Heart right ventricle (tissue), 16 donors: ENCODE measurements around the gene PGBD5. TPM values are rescaled to one million over a fixed set of nuclear protein-coding genes. Genes with fewer than 3 reads are reported as not detected.

Experiments used
- ATAC-seq, 8 donors: fragments of 200-7000 bp; cut with Tn5 transposase; one replicate each; pipeline ENCODE4 v1.9.1; 2020; ENCODE audit warnings: mild to moderate bottlenecking in 8 of 8, moderate library complexity in 8 of 8, moderate number of reproducible peaks in 1 of 8
- DNase-seq, 2 donors: peaks; one replicate each; pipeline ENCODE4 v3.0.0-alpha.2; 2020
- H3K27ac ChIP-seq, 10 donors: fragments of 200-600 bp; sonication (generic) in 2 of 10; one replicate each; pipeline versions ENCODE4 v1.5.0 to v1.8.0; 2020 to 2022; ENCODE audit warnings: mild to moderate bottlenecking in 3 of 10
- H3K27me3 ChIP-seq, 7 donors: fragments of 200-600 bp; one replicate each; pipeline ENCODE4 v1.8.0; 2021 to 2022; ENCODE audit warnings: mild to moderate bottlenecking in 2 of 7
- H3K36me3 ChIP-seq, 9 donors: fragments of 200-600 bp; sonication (generic) in 1 of 9; one replicate each; pipeline versions ENCODE4 v1.5.0 to v1.8.0; 2020 to 2022; ENCODE audit warnings: mild to moderate bottlenecking in 2 of 9
- H3K4me1 ChIP-seq, 9 donors: fragments of 200-600 bp; sonication (generic) in 1 of 9; one replicate each; pipeline versions ENCODE4 v1.5.0 to v1.8.0; 2020 to 2022; ENCODE audit warnings: mild to moderate bottlenecking in 4 of 9
- H3K4me3 ChIP-seq, 10 donors: fragments of 200-600 bp; sonication (generic) in 2 of 10; one replicate each; pipeline versions ENCODE4 v1.5.0 to v1.8.0; 2020 to 2022; ENCODE audit warnings: mild to moderate bottlenecking in 7 of 10, moderate library complexity in 2 of 10
- H3K9me3 ChIP-seq, 11 donors: fragments of 200-600 bp in 10 of 11; sonication (generic) in 2 of 11; one replicate each; pipeline versions ENCODE4 v1.5.0 to v1.8.0; 2013 to 2022; ENCODE audit warnings: mild to moderate bottlenecking in 2 of 11, control low read depth in 1 of 11, moderate library complexity in 1 of 11
- WGBS, 2 donors: extraction: QIAGEN DNeasy Blood & Tissue Kit; methylation state at CpG; one replicate each; pipeline ENCODE4 v1.1.7; 2013; ENCODE audit warnings: inconsistent platforms in 1 of 2; 5-methylcytosine and 5-hydroxymethylcytosine counted together
- intact Hi-C, 10 donors: fragments of 100-400 bp; cut with DNase I; formaldehyde crosslinking; loops; one replicate each; pipeline versions ENCODE4 v1.11.1 to v1.14.2; 2022
- polyA plus RNA-seq, 2 donors: library from polyadenylated mRNA; stranded (reverse); fragments of 200-250 nt; gene quantifications; one replicate each; pipeline ENCODE4 v1.2.3, GENCODE V29; 2013
- total RNA-seq, 10 donors: library from RNA; stranded (reverse); fragmentation: NEBNext Ultra II Directional in 3 of 10; extraction: Animal tissue kit (Norgen Biotek cat#: 25700) in 3 of 10; gene quantifications; one replicate each; pipeline versions ENCODE4 v1.2.1 to v1.2.4, GENCODE V29; 2021 to 2023
- TF ChIP-seq, protein P1 (sequence below), 9 donors: fragments of 200-600 bp; sonication (generic) in 2 of 9; IDR thresholded peaks; one replicate each; pipeline versions ENCODE4 v1.5.0 to v1.8.0; 2021 to 2022; ENCODE audit warnings: antibody characterized with exemption in 9 of 9, mild to moderate bottlenecking in 5 of 9, moderate library complexity in 1 of 9
- donor health status: Arrhythmogenic right ventricular cardiomyopathy.
- donor health status: ischemic (EF 13 %, LVEDD 7.1; RV severe dilation, severe dysfunction).
- donor health status: healthy with polysubstance abuse.
- donor health status: DM: no; HTN: yes; CAD: no.
- donor health status: DM: no; HTN: no; CAD: no.
- donor health status: ischemic (EF 25% LVEDD 6.9; RV normal size, moderate dysfunction).
- donor health status: ischemic (EF 25% LVEDD 5.7; RV mildly dilated, moderate dysfunction).
- donor health status: healthy.
- donor health status: DM: yes; HTN: yes; CAD: no.
- donor health status: Ischemic cardiomyopathy.
- donor health status: ischemic (EF 35%, LVEDD 5.7; RV mildly dilated, moderate dysfunction).
- donor health status: nonischemic (EF 11% LVEDD 7.7; RV severe dilation, severe dysfunction).
- donor health status: DM: yes; HTN: yes; CAD: no.
- donor health status: PGD.
- donor health status: ischemic (EF 29% LVEDD 5.4; RV normal size, mild dysfunction).
- donor health status: nonischemic (EF 23%, LVEDD 6.1; RV moderate dilation, normal function).

Gene PGBD5
- total and polyA plus RNA-seq, 12 donors, result 0.52 to 11.4 (median 7.9) TPM

DNA sequence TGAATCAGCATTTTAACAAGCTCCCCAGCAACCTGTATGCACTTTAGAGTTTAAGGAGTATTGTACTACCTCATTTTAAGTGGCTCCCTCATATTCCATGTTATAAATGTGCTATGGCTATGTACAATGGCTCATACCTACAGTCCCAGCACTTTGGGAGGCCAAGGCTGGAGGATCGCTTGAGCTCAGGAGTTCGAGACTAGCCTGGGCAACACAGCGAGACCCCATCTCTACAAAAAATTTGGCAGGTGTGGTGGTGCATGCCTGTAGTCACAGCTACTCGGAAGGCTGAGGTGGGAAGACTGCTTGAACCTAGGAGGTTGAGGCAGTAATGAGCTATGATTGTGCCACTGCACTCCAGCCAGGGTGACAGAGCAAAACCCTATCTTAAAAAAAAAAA is 40.2 kb downstream of the PGBD5 start:
- Histone ChIP-seq H3K9me3 (no peaks in the 10 kb centered on the region), H3K27me3 (no peaks in the 10 kb centered on the region), H3K4me3 (no peak overlapping the region), H3K4me1 (peaks cover 0 to 18% (median 10%) of the 10 kb centered on the region in 9 donors), H3K36me3 (no peaks in the 10 kb centered on the region), H3K27ac (no peak overlapping the region)
- ATAC-seq (no peak), DNase-seq (no peak)
- TF ChIP-seq, protein P1, sequence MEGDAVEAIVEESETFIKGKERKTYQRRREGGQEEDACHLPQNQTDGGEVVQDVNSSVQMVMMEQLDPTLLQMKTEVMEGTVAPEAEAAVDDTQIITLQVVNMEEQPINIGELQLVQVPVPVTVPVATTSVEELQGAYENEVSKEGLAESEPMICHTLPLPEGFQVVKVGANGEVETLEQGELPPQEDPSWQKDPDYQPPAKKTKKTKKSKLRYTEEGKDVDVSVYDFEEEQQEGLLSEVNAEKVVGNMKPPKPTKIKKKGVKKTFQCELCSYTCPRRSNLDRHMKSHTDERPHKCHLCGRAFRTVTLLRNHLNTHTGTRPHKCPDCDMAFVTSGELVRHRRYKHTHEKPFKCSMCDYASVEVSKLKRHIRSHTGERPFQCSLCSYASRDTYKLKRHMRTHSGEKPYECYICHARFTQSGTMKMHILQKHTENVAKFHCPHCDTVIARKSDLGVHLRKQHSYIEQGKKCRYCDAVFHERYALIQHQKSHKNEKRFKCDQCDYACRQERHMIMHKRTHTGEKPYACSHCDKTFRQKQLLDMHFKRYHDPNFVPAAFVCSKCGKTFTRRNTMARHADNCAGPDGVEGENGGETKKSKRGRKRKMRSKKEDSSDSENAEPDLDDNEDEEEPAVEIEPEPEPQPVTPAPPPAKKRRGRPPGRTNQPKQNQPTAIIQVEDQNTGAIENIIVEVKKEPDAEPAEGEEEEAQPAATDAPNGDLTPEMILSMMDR (IDR thresholded peaks at IDR 0.05), result no peak
- intact Hi-C loops, result no loop called here
- WGBS, 2 donors, result 95 to 98% methylated on average over 4 of the region's 4 CpGs

DNA sequence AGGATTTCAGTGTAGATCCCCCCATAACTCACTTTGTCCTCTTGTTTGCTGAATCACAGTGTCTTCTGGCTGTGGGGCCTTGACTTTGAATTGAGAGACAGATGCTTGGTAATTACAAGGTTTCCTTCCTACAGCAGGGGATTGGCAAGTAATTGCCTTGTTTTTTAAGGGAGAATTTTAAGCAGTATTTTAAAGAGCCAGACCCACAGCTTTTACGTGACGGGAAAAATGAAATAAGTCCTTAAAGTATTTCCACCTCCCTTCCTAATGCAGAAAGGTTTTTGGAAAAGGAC is 41.0 kb downstream of the PGBD5 start:
- H3K36me3 ChIP-seq, result no peaks in the 10 kb centered on the region
- 82 to 89% methylated on average over 2 of the region's 2 CpGs for WGBS, 2 donors
- no peak for ATAC-seq
- H3K9me3 ChIP-seq, result peaks cover 0 to 5% (median 0%) of the 10 kb centered on the region in 11 donors
- no peak for DNase-seq
- intact Hi-C loops, result no loop called here
- H3K4me3 ChIP-seq, result no peak overlapping the region
- no peak overlapping the region for H3K27ac ChIP-seq
- H3K27me3 ChIP-seq, result no peaks in the 10 kb centered on the region
- peaks cover 0 to 18% (median 10%) of the 10 kb centered on the region in 9 donors for H3K4me1 ChIP-seq
- TF ChIP-seq, protein P1 (IDR thresholded peaks at IDR 0.05), result no peak

DNA sequence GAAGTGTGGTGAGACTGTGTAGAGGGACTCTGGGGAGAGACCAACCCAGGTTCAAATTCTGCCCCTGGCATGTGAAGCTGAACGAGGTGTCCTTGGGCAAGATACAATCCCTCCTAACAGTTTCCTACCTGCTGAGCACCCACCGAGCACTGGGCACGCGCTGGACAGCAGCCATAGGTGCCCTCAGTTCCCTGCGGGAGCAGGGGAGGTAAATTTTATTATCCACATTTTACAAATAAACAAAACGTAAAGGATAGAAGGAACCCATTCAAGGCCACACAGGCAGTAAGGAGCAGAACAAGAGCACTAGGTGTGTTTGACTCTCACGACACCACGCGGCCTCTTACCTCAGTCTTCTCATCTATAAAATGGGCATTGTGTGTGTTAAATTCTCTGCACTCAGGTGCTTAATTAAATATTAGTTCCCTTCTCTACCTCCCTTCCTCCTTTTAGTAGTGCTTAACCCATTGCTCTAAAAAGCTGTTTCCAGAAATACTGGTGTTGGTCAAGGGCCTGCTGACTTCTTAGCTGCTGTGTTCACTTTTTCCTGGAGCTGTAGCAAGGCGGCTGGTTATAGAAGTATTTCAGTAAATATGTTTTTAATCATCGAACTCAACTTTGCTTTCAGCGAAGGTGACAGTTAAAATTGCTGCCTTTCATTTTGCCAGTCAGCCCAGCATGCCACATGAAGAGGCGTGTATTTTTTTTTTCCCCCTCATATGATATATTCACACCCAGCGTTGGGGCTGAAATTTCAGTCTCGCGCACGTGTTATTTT is 41.6 kb downstream of the PGBD5 start:
- ATAC-seq (no peak), DNase-seq (no peak)
- H3K27ac ChIP-seq, result no peak overlapping the region
- TF ChIP-seq, protein P1 (IDR thresholded peaks at IDR 0.05), result no peak
- H3K4me1 ChIP-seq, result peaks cover 0 to 18% (median 10%) of the 10 kb centered on the region in 9 donors
- WGBS, 2 donors, result 91 to 93% methylated on average over 17 of the region's 17 CpGs
- no peaks in the 10 kb centered on the region for H3K27me3 ChIP-seq
- no peaks in the 10 kb centered on the region for H3K36me3 ChIP-seq
- peaks cover 0 to 8% (median 3%) of the 10 kb centered on the region in 11 donors for H3K9me3 ChIP-seq
- intact Hi-C loops, result no loop called here
- no peak overlapping the region for H3K4me3 ChIP-seq

DNA sequence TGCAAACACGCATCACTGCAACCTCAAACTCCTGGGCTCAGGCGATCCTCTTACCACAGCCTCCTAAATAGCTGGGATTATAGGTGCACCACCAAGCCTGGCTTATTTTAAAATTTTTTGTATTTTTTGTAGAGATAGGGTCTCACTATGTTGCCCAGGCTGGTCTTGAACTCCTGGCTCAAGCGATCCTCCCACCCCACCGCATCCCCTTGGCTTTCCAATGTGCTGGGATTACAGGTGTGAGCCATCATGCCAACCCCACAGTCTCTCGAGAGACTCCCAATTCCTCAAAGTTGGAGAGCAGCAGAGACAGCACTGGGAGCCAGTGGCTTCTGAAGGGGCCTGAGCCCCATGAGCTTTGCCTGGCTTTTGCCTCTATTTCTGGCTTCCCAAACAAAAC is 42.7 kb downstream of the PGBD5 start:
- Histone ChIP-seq H3K4me3 (no peak overlapping the region), H3K27ac (no peak overlapping the region), H3K27me3 (no peaks in the 10 kb centered on the region), H3K36me3 (no peaks in the 10 kb centered on the region), H3K9me3 (peaks cover 0 to 17% (median 7%) of the 10 kb centered on the region in 11 donors), H3K4me1 (peaks cover 0 to 18% (median 10%) of the 10 kb centered on the region in 9 donors)
- DNase-seq (no peak), ATAC-seq (no peak)
- TF ChIP-seq, protein P1 (IDR thresholded peaks at IDR 0.05), result no peak
- WGBS, 2 donors, result 96% methylated on average over 5 of the region's 5 CpGs
- intact Hi-C loops, result no loop called here
